ENCODE data around the gene RNU1-4.
"Not testable (repeated sequence)": the region's sequence is repeated elsewhere in the genome, so short reads cannot be mapped to it uniquely, and the experiment has no call there.

GRCh38 chr1:16704502-16705100 is 35.7 kb upstream of the RNU1-4 start:
- TF ChIP-seq CTCF (conservative IDR thresholded peaks at IDR 0.05 in 1 of 2, IDR thresholded peaks at IDR 0.05 in 1 of 2; ENCODE audit: low read depth in 1 of 2, low read length in 2 of 2); EZH2 (IDR thresholded peaks at IDR 0.05; ENCODE audit: low read length, missing control alignments): not testable (repeated sequence)
